ENCODE measurements around the gene TEX29. TPM values are rescaled to one million over a fixed set of nuclear protein-coding genes. Genes with fewer than 3 reads are reported as not detected.

TEX29 gene
- total RNA-seq, 1 experiment from 2014 or later: 0.33 TPM

GRCh38 chr13:111389621-111390521 lies 69.4 kb downstream of the TEX29 start:
- Histone ChIP-seq H3K56ac (ENCODE audit: insufficient read length, low read depth, low read length) (no peak overlapping the region), H3K23ac (ENCODE audit: insufficient read length, low read depth, low read length) (no peak overlapping the region), H3K14ac (ENCODE audit: insufficient read depth, low read length) (no peak overlapping the region; the same call in 1 of the 2 replicates), H2BK5ac (ENCODE audit: insufficient read length, low read length) (no peak overlapping the region), H4K8ac (replicated peaks; ENCODE audit: insufficient read length, low read depth, low read length) (no peak overlapping the region), H2AFZ (ENCODE audit: low read length) (no peak overlapping the region), H3K9me3 (ENCODE audit: control insufficient read depth, low read depth, low read length) (no peaks in the 10 kb centered on the region), H3K27ac (ENCODE audit: insufficient read length, low read depth, low read length) (no peak overlapping the region), H2BK20ac (ENCODE audit: low read depth, low read length, poor library complexity, severe bottlenecking) (no peak overlapping the region), H2AK5ac (ENCODE audit: insufficient read length, low read length) (no peak overlapping the region), H3T11ph (ENCODE audit: low read length) (no peak overlapping the region), H2BK120ac (ENCODE audit: low read depth, low read length, poor library complexity, severe bottlenecking) (no peak overlapping the region), H4K5ac (ENCODE audit: insufficient read length, low read depth, low read length) (no peak overlapping the region), H4K20me1 (ENCODE audit: control insufficient read depth, insufficient read depth, insufficient read length) (no peaks in the 10 kb centered on the region), H2BK15ac (ENCODE audit: low read depth, low read length) (no peak overlapping the region), H3K9ac (ENCODE audit: extremely low read depth, insufficient read length, low read length) (no peak overlapping the region), H3K4me2 (ENCODE audit: insufficient read depth, insufficient read length, low read length) (no peak overlapping the region), H4K91ac (ENCODE audit: insufficient read length, low read depth, low read length) (no peak overlapping the region), H3K23me2 (ENCODE audit: insufficient read length, low read depth, low read length, poor library complexity, severe bottlenecking) (no peaks in the 10 kb centered on the region), H3K4me1 (ENCODE audit: insufficient read depth, low read length) (no peaks in the 10 kb centered on the region), H3K27me3 (ENCODE audit: insufficient read depth, low read length) (no peaks in the 10 kb centered on the region), H3K79me1 (ENCODE audit: insufficient read depth, low read depth, low read length, poor library complexity, severe bottlenecking) (no peaks in the 10 kb centered on the region), H3K79me2 (ENCODE audit: insufficient read depth, low read length) (no peaks in the 10 kb centered on the region), H2BK12ac (ENCODE audit: insufficient read length, low read depth, low read length) (no peak overlapping the region), H3K18ac (ENCODE audit: insufficient read length, low read depth, low read length) (no peak overlapping the region), H3K4ac (ENCODE audit: low read depth, low read length) (no peak overlapping the region)
- Mint-ChIP-seq H3K36me3 (ENCODE audit: insufficient read depth in 1 of 3, low read depth in 3 of 3) (no peaks in the 10 kb centered on the region; a peak in 1 of 7 replicates), H3K9me3 (no peaks in the 10 kb centered on the region), H3K4me3 (no peak overlapping the region), H3K4me1 (no peaks in the 10 kb centered on the region), H3K27ac (no peak overlapping the region), H3K27me3 (ENCODE audit: low read depth) (peaks cover 3% of the 10 kb centered on the region)
- no peak for TF ChIP-seq CTCF (conservative IDR thresholded peaks at IDR 0.05)
- no peak for DNase-seq
- no CpG with 5 or more reads among the region's 21 CpGs for WGBS (ENCODE audit: extremely low coverage, insufficient read length, low lambda C conversion rate)
